ENCODE results near the gene CALD1.

DNA sequence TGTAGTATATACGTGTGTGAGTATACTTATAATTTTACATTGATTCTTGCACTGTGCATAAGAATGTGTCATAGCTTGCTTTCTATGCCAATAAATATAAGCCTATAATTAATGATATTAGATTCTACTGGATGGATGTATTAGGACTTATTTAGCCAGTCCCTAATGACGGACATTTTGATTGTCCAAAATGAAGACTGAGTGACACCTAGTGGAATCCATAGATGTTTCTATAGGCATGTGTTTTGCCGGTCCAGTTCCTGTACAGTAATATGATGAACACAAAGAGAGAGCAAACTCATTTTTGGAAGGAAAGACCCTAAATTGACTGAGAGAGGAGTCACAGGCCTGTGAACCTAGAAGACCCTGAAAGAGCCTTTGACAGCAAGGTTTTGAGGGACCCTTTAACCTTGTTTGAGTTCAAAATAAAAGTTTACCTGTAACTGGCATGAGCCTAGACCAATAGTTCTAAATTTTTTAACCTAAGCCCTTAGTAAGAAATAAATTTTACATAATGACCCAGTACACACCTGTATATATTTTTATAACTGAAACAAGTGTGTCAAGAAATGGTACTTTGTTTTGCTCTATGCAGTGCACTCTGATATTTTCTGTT lies 164.5 kb downstream of the CALD1 start:
- TF ChIP-seq, protein P1, sequence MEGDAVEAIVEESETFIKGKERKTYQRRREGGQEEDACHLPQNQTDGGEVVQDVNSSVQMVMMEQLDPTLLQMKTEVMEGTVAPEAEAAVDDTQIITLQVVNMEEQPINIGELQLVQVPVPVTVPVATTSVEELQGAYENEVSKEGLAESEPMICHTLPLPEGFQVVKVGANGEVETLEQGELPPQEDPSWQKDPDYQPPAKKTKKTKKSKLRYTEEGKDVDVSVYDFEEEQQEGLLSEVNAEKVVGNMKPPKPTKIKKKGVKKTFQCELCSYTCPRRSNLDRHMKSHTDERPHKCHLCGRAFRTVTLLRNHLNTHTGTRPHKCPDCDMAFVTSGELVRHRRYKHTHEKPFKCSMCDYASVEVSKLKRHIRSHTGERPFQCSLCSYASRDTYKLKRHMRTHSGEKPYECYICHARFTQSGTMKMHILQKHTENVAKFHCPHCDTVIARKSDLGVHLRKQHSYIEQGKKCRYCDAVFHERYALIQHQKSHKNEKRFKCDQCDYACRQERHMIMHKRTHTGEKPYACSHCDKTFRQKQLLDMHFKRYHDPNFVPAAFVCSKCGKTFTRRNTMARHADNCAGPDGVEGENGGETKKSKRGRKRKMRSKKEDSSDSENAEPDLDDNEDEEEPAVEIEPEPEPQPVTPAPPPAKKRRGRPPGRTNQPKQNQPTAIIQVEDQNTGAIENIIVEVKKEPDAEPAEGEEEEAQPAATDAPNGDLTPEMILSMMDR (IDR thresholded peaks at IDR 0.05) = peak; percentile 46
- no peak for TF ChIP-seq EZH2phosphoT487 (IDR thresholded peaks at IDR 0.05)

Data from neural progenitor cell (in vitro differentiated cells).